DND-41 (cell line): ENCODE measurements around the gene TIMM17B.

Source experiments
- EZH2 ChIP-seq: IDR thresholded peaks from 3 replicates; pipeline ENCODE4 v1.6.1; 2012; ENCODE audit warnings: borderline replicate concordance, low read depth, mild to moderate bottlenecking, moderate library complexity, low read length, inconsistent platforms; ENCODE audit not compliant: severe bottlenecking
- TF ChIP-seq, protein P1 (sequence below): IDR thresholded peaks from 2 replicates; pipeline ENCODE4 v1.5.1; 2012; ENCODE audit warnings: borderline replicate concordance, low read length, moderate library complexity, mild to moderate bottlenecking; ENCODE audit not compliant: poor library complexity, severe bottlenecking; ENCODE audit errors: extremely low read depth

DNA sequence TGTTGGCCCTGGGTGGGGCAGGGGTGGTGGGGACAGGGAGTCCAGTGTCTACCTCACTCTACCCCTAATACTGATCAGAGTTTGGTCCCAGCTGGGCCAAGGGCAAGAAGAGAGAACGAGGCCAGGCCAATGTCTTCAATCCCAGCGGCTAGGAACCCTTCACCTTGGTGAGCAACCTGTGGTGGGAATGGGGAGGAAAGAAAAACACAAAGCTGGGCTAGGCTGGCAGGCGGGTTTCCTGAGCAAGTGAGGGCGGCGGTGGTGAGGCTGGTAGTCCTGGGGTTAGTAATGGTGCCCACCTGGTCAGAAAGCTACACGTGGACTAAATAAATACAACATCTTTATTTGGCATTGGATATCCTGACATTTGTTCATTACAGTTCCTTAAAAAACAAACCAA, 5.7 kb upstream of the TIMM17B start:
- no peak for TF ChIP-seq EZH2
- TF ChIP-seq, protein P1, sequence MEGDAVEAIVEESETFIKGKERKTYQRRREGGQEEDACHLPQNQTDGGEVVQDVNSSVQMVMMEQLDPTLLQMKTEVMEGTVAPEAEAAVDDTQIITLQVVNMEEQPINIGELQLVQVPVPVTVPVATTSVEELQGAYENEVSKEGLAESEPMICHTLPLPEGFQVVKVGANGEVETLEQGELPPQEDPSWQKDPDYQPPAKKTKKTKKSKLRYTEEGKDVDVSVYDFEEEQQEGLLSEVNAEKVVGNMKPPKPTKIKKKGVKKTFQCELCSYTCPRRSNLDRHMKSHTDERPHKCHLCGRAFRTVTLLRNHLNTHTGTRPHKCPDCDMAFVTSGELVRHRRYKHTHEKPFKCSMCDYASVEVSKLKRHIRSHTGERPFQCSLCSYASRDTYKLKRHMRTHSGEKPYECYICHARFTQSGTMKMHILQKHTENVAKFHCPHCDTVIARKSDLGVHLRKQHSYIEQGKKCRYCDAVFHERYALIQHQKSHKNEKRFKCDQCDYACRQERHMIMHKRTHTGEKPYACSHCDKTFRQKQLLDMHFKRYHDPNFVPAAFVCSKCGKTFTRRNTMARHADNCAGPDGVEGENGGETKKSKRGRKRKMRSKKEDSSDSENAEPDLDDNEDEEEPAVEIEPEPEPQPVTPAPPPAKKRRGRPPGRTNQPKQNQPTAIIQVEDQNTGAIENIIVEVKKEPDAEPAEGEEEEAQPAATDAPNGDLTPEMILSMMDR = no peak
